GM13977 (cell line): ENCODE measurements around the gene THAP12.

Source experiments
- DNase-seq: peaks from one replicate; pipeline ENCODE4 v3.0.0; 2012; ENCODE audit warnings: low spot score
- in situ Hi-C: fragments of 300-500 bp; cut with MboI; formaldehyde crosslinking; loops from one replicate; pipeline ENCODE4 v1.12.0; 2022; ENCODE audit warnings: low sequenced_read_pairs, low pct_unique_long_range_greater_than_20kb, mixed read lengths, inconsistent platforms; ENCODE audit not compliant: unreplicated experiment
- TF ChIP-seq, protein P1 (sequence below): IDR thresholded peaks from 2 replicates; pipeline ENCODE4 v1.5.1; 2012; ENCODE audit warnings: mild to moderate bottlenecking, control low read depth; ENCODE audit not compliant: insufficient read depth; ENCODE audit errors: extremely low read depth, missing control alignments

THAP12 gene

DNA sequence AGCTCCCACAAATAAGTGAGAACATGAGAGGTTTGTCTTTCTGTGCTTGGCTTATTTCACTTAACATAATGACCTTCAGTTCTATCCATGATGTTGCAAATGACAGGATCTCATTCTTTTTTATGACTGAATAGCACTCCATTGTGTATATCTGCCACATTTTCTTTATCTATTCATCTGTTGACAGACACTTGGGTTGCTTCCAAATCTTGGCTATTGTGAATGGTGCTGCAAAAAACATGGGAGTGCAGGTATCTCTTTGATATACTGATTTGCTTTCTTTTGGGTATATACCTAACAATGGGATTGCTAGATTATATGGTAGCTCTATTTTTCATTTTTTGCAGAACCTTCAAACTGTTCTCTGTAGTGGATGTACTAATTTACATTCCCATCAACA lies 13.5 kb upstream of the THAP12 start:
- in situ Hi-C loops, result no loop called here
- TF ChIP-seq, protein P1, sequence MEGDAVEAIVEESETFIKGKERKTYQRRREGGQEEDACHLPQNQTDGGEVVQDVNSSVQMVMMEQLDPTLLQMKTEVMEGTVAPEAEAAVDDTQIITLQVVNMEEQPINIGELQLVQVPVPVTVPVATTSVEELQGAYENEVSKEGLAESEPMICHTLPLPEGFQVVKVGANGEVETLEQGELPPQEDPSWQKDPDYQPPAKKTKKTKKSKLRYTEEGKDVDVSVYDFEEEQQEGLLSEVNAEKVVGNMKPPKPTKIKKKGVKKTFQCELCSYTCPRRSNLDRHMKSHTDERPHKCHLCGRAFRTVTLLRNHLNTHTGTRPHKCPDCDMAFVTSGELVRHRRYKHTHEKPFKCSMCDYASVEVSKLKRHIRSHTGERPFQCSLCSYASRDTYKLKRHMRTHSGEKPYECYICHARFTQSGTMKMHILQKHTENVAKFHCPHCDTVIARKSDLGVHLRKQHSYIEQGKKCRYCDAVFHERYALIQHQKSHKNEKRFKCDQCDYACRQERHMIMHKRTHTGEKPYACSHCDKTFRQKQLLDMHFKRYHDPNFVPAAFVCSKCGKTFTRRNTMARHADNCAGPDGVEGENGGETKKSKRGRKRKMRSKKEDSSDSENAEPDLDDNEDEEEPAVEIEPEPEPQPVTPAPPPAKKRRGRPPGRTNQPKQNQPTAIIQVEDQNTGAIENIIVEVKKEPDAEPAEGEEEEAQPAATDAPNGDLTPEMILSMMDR, result no peak
- DNase-seq, result no peak

DNA sequence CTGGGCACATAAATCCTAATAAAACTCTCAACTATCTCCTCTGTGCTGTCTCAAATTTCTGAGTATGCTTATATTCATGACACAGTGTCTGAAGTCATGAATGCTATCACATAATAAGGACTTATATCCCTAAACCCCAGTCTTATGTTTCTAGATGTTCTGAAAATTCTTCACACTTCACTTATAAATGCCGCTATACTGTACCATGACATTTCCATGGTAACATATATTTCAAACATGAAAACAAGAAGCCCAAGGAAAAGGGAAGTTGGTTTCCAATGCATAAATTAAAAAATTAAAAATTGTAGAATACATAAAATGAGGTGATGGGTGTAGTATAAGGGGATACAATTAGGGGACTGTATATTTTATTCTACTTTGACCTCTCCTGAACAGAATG lies 11.9 kb upstream of the THAP12 start:
- TF ChIP-seq, protein P1, result no peak
- in situ Hi-C loops, result no loop called here
- DNase-seq, result no peak

DNA sequence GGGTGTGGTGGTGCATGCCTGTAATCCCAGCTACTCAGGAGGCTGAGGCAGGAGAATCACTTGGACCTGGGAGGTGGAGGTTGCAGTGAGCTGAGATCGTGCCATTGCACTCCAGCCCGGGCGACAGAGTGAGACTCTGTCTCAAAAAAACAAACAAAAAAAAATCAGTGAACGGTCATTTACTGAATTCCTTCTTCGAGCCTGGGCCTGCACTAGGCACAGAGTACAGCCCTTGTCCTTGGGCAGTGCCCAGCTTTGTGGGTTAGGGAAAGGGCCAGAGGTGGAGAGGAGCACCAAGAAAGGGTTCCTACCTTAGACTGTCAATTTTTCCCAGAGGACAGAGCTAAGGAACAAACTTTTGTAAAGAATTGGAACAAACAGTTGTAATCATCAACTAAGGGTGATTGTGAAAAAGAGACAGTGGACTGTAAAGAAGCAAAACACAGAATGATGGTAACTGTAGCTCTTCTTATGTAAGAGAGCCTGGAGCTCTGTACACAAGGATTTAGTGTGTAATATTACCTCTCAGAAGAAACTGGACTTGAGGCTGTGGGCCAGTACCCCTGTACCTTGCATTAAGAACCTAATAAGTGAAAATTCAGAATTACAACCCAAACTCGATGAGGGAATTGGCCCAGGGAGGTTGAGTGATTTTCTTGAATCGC lies 11.0 kb upstream of the THAP12 start:
- TF ChIP-seq, protein P1, result no peak
- in situ Hi-C loops, result no loop called here
- DNase-seq, result no peak

DNA sequence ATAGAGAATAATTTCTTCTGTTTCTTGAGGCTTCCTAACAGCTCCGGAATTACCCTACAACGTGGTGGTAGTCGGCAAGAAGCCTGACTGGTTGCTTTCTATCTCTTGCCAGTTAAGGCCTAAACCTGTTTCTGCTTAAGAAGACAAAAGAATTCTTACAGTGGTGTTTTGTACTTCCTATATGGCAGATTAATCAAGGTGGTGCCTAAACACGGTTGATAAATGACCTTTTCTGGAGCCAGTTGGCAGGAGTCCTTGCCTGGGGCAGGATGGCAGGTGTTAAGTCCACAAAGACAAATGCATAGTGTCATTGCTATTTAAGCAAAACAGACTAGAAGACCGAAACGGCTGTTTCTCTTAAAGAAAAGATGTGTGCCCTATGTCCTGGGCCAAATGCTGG lies 10.1 kb upstream of the THAP12 start:
- TF ChIP-seq, protein P1, result no peak
- DNase-seq, result no peak
- in situ Hi-C loops, result no loop called here

DNA sequence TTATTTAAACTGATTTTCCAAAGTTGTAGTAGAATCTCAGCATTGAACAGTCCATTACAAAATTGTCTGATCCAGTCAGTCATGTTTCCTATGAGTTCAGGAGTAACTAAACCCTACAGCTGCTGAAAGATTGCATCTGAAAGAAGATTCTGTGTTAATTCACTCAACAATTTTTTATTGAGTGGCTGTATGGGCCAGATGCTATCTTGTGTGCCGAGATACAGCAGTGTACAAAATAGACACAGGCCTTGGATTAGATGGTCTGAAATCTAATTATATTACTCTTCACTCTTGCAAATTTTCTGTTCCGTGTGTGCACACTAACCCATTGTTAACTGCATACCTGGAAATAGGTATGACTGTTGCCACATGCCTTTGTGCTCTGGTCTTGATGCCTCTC lies 7.5 kb upstream of the THAP12 start:
- DNase-seq, result no peak
- in situ Hi-C loops, result no loop called here
- TF ChIP-seq, protein P1, result no peak

DNA sequence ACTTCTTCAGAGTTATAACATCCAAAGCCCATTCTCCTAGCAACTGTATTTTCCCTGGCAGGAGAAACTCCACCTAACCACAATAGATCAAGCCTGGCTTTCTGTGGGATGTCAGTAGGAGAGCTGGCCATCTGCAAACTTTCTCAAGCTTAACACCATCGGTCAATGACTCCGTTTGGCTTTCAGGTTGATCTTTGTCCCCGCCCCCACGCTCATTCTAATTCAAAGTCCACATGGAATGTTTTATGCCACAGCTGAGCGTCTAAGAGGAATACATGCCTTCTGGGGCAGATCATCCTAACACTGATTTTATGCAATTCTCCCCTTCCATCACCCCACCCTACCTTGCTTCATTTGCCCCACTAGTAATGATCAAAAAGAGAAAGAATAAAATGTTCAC lies 5.0 kb upstream of the THAP12 start:
- TF ChIP-seq, protein P1, result no peak
- in situ Hi-C loops, result no loop called here
- no peak for DNase-seq
